ENCODE measurements around the gene DGKB. TPM values are rescaled to one million over a fixed set of nuclear protein-coding genes. Genes with fewer than 3 reads are reported as not detected.

Gene DGKB
- polyA plus RNA-seq, 10 donors = 0.67 to 2.1 (median 0.88) TPM

- no peak for DNase-seq
Observed at GRCh38 chr7:14209896-14210484, 692.6 kb downstream of the DGKB start.

- DNase-seq = no peak
Observed at GRCh38 chr7:14207711-14208110, 694.8 kb downstream of the DGKB start.

GRCh38 chr7:14207138-14207537 is 695.4 kb downstream of the DGKB start:
- DNase-seq = no peak

- no peak for DNase-seq
Observed at GRCh38 chr7:14206121-14206520, 696.4 kb downstream of the DGKB start.

- no peak for DNase-seq
Observed at GRCh38 chr7:14201353-14201752, 701.2 kb downstream of the DGKB start.

- DNase-seq = no peak
Observed at GRCh38 chr7:14199336-14199735, 703.2 kb downstream of the DGKB start.

- DNase-seq = peak; percentile 24 to 56 (median 33)
Observed at GRCh38 chr7:14197280-14197679, 705.3 kb downstream of the DGKB start.

- no peak for DNase-seq
Observed at GRCh38 chr7:14196555-14196954, 706.0 kb downstream of the DGKB start.

GRCh38 chr7:14195871-14196270 is 706.7 kb downstream of the DGKB start:
- DNase-seq = no peak

GRCh38 chr7:14195079-14195478 is 707.5 kb downstream of the DGKB start:
- no peak for DNase-seq

- no peak for DNase-seq
Observed at GRCh38 chr7:14191686-14192098, 710.9 kb downstream of the DGKB start.

- no peak for DNase-seq
Observed at GRCh38 chr7:14184292-14184864, 718.2 kb downstream of the DGKB start.

- peak in 1 of 3 donors; percentile 7 for DNase-seq
Observed at GRCh38 chr7:14179781-14180180, 722.8 kb downstream of the DGKB start.

GRCh38 chr7:14177876-14178275 is 724.7 kb downstream of the DGKB start:
- no peak for DNase-seq

- no peak for DNase-seq
Observed at GRCh38 chr7:14170872-14171271, 731.7 kb downstream of the DGKB start.

GRCh38 chr7:14158111-14158510 is 744.4 kb downstream of the DGKB start:
- no peak for DNase-seq

- DNase-seq = no peak
Observed at GRCh38 chr7:14156436-14156835, 746.1 kb downstream of the DGKB start.

- no peak for DNase-seq
Observed at GRCh38 chr7:14148974-14149373, 753.6 kb downstream of the DGKB start.

GRCh38 chr7:14147532-14147931 is 755.0 kb downstream of the DGKB start:
- no peak for DNase-seq

- no peak for DNase-seq
Observed at GRCh38 chr7:14144538-14144937, 758.0 kb downstream of the DGKB start.

GRCh38 chr7:14144109-14144508 is 758.4 kb downstream of the DGKB start:
- no peak for DNase-seq

- DNase-seq = no peak
Observed at GRCh38 chr7:14137676-14138075, 764.9 kb downstream of the DGKB start.

- DNase-seq = no peak
Observed at GRCh38 chr7:14133752-14134151, 768.8 kb downstream of the DGKB start.

- no peak for DNase-seq
Observed at GRCh38 chr7:14125998-14126397, 776.6 kb downstream of the DGKB start.

All from muscle of back (tissue), 11 donors.